ENCODE measurements around the gene MCM5. TPM values are rescaled to one million over a fixed set of nuclear protein-coding genes. Genes with fewer than 3 reads are reported as not detected.

MCM5 gene
- total RNA-seq, 2 donors from 2014 or later, result 7.9 to 9.3 TPM

DNA sequence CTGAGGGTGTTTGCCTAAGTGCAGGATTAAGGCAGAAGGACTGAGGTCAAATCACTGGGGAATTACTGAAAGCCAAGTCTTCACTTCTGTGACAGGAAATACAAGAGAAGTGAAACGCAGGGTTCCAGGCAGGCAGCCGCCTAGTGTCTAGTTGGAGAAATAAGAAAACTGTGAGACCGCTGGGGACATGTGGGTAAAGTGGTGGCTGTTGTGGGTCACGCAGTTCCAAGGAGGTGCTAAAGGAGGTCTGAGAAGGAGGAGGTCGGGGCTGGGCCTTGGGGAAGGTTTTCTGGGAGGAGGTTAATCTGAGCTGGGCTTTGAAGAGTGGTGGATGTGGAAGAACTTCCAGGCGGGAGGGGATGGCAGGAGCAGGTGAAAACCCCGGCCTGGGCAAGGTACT is 11.2 kb downstream of the MCM5 start:
- peaks cover 0 to 19% of the 10 kb centered on the region in 2 donors for H3K36me3 ChIP-seq (replicated peaks in 1 of 2; ENCODE audit: insufficient read depth in 1 of 2, low read depth in 2 of 2)

DNA sequence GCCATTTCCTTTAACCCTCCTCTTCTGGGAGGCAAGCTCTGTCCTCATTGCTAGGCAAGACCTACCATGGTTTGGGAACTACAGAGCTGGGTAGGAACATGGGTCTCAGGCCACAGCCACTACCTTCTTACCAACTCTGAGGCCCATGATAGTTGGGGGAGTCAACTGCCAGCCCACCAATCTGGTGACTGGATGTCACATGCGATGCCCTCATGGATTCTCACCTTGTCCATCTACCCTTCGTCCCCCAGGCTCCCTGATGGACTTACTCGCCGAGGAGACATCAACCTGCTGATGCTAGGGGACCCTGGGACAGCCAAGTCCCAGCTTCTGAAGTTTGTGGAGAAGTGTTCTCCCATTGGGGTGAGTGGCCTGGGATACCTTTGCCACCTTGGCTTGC is 13.7 kb downstream of the MCM5 start:
- Histone ChIP-seq H3K27ac (no peak overlapping the region), H3K4me1 (no peaks in the 10 kb centered on the region), H3K27me3 (no peaks in the 10 kb centered on the region), H3K9me3 (no peaks in the 10 kb centered on the region), H3K4me3 (no peak overlapping the region), H3K36me3 (replicated peaks in 1 of 2; ENCODE audit: insufficient read depth in 1 of 2, low read depth in 2 of 2) (peaks cover 4 to 26% of the 10 kb centered on the region in 2 donors)
- intact Hi-C loops (cut with DNase I), result no loop called here
- ATAC-seq (no peak), DNase-seq (no peak)
- 97 to 98% methylated on average over 4 of the region's 4 CpGs for WGBS, 2 donors
- TF ChIP-seq POLR2A (IDR thresholded peaks at IDR 0.05), result no peak

More for the DNA sequence above, 11.2 kb downstream of the MCM5 start:
- intact Hi-C loops (cut with DNase I), result no loop called here
- Histone ChIP-seq H3K27me3 (no peaks in the 10 kb centered on the region), H3K27ac (peak overlapping the region in 1 of 4 donors; percentile 4), H3K9me3 (no peaks in the 10 kb centered on the region), H3K4me1 (no peaks in the 10 kb centered on the region), H3K4me3 (no peak overlapping the region)
- 61 to 84% methylated on average over 7 of the region's 7 CpGs for WGBS, 2 donors
- no peak for TF ChIP-seq POLR2A (IDR thresholded peaks at IDR 0.05)
- TF ChIP-seq, protein P1, sequence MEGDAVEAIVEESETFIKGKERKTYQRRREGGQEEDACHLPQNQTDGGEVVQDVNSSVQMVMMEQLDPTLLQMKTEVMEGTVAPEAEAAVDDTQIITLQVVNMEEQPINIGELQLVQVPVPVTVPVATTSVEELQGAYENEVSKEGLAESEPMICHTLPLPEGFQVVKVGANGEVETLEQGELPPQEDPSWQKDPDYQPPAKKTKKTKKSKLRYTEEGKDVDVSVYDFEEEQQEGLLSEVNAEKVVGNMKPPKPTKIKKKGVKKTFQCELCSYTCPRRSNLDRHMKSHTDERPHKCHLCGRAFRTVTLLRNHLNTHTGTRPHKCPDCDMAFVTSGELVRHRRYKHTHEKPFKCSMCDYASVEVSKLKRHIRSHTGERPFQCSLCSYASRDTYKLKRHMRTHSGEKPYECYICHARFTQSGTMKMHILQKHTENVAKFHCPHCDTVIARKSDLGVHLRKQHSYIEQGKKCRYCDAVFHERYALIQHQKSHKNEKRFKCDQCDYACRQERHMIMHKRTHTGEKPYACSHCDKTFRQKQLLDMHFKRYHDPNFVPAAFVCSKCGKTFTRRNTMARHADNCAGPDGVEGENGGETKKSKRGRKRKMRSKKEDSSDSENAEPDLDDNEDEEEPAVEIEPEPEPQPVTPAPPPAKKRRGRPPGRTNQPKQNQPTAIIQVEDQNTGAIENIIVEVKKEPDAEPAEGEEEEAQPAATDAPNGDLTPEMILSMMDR (IDR thresholded peaks at IDR 0.05), result peak in 1 of 7 experiments; percentile 24
- ATAC-seq, result no peak
- peak in 1 of 4 donors; percentile 28 for DNase-seq

DNA sequence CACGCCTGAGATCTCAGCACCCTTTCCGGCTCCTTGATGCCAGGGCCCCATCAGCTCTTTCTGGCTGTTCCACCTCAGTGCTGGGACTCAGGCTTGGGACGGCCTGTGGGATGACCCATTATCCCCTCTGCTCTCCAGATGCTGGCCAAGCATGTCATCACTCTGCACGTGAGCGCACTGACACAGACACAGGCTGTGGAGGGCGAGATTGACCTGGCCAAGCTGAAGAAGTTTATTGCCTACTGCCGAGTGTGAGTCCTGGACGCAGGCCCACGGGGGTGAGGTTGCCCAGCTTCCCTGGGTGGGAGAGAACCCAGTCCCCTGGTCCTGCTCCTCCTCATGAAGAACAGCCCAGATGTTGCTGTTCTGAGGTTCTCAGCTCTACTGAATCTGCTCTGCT is 17.7 kb downstream of the MCM5 start:
- WGBS, 2 donors, result 85 to 100% methylated on average over 6 to 9 of the region's 9 CpGs
- H3K9me3 ChIP-seq, result no peaks in the 10 kb centered on the region
- no peak overlapping the region for H3K4me3 ChIP-seq
- H3K4me1 ChIP-seq, result no peaks in the 10 kb centered on the region
- peaks cover 4 to 30% of the 10 kb centered on the region in 2 donors for H3K36me3 ChIP-seq (replicated peaks in 1 of 2; ENCODE audit: insufficient read depth in 1 of 2, low read depth in 2 of 2)
- H3K27me3 ChIP-seq, result no peaks in the 10 kb centered on the region
- intact Hi-C loops (cut with DNase I), result no loop called here
- ATAC-seq, result no peak
- TF ChIP-seq, protein P1 (IDR thresholded peaks at IDR 0.05), result no peak
- DNase-seq, result no peak
- H3K27ac ChIP-seq, result no peak overlapping the region

DNA sequence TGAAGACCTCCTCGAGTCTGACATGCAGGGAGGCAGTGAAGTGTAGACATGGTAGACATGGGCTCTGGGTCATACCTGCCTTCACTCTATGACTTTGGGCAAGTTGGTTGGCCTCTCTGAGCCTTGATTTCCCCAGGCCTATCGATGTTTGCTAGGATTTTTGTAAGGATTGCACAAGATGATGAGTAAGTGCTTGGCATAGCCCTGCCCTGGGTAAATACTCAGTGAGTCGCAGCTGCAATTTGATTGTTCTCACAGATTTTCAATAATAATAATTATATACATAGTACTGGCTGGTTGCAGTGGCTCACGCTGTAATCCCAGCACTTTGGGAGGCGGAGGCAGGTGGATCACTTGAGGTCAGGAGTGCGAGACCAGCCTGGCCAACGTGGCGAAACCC is 18.1 kb downstream of the MCM5 start:
- DNase-seq, result no peak
- Histone ChIP-seq H3K27me3 (no peaks in the 10 kb centered on the region), H3K4me3 (no peak overlapping the region), H3K27ac (no peak overlapping the region), H3K4me1 (no peaks in the 10 kb centered on the region), H3K36me3 (replicated peaks in 1 of 2; ENCODE audit: insufficient read depth in 1 of 2, low read depth in 2 of 2) (peaks cover 4 to 29% of the 10 kb centered on the region in 2 donors), H3K9me3 (no peaks in the 10 kb centered on the region)
- ATAC-seq, result no peak
- TF ChIP-seq, protein P1 (IDR thresholded peaks at IDR 0.05), result no peak
- intact Hi-C loops (cut with DNase I), result no loop called here
- WGBS, 2 donors, result 86 to 90% methylated on average over 8 of the region's 8 CpGs

DNA sequence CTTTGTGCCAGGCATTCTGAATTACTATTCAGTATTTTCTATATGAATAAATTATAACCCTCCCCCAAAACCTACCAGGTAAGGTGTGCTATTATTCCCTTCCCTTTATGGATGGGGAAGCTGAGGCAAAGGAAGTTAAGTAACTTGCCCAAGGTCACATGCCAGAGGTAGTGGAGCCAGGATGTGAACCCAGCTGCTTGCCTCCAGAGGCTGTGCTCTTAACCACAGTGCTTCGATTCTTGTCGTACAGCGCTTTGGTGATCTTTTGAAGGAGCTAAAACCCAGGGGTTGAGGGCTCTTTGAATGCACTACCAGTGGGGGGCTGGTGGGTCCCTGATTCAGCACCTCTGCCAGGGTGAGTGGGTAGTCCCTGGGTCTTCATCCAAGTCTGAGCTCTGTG is 18.8 kb downstream of the MCM5 start:
- Histone ChIP-seq H3K36me3 (replicated peaks in 1 of 2; ENCODE audit: insufficient read depth in 1 of 2, low read depth in 2 of 2) (peaks cover 4 to 28% of the 10 kb centered on the region in 2 donors), H3K4me1 (no peaks in the 10 kb centered on the region), H3K27me3 (no peaks in the 10 kb centered on the region), H3K27ac (no peak overlapping the region), H3K9me3 (no peaks in the 10 kb centered on the region), H3K4me3 (no peak overlapping the region)
- TF ChIP-seq, protein P1 (IDR thresholded peaks at IDR 0.05), result no peak
- no peak for TF ChIP-seq POLR2A (IDR thresholded peaks at IDR 0.05)
- intact Hi-C loops (cut with DNase I), result no loop called here
- WGBS, 2 donors, result 78 to 96% methylated on average over 3 of the region's 3 CpGs
- no peak for DNase-seq
- no peak for ATAC-seq
